ENCODE data around the gene C3orf18. TPM values are rescaled to one million over a fixed set of nuclear protein-coding genes. Genes with fewer than 3 reads are reported as not detected.

C3orf18 gene
- total RNA-seq, 1 experiment from 2014 or later = 10.1 TPM

DNA sequence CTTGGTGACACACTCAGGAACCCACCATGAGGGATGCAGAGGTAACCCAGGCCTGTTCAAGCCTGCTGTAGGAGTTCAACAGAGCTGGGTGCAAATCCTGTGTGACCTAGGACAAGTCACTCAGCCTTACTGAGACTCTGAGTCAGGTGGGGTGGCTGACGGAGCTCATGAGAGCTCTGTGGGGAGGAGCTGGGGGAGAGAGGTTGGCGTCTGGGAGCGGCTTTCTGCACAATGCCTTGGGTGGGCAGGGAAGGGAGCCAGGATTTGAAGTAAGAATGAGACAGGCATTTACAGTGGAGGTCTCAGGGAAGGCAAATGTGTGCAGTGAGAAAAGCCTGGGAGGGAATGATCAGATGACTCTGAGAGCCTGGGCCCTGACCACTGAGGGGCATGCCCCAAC, 18.3 kb downstream of the C3orf18 start:
- no peak overlapping the region for H2AFZ ChIP-seq (ENCODE audit: low read depth, low read length, poor library complexity, severe bottlenecking)
- no TSS peak for BruUV-seq (replicated peaks)
- H3K79me2 ChIP-seq (ENCODE audit: insufficient read depth, low read length) = no peaks in the 10 kb centered on the region
- H3K9ac ChIP-seq (ENCODE audit: low read length) = no peak overlapping the region
- H3K9me3 ChIP-seq (ENCODE audit: control insufficient read depth in 1 of 2, insufficient read depth in 1 of 2, low read depth in 1 of 2, low read length in 2 of 2) = no peaks in the 10 kb centered on the region
- intact Hi-C loops (cut with micrococcal nuclease) = no loop called here
- no peaks in the 10 kb centered on the region for H4K20me1 ChIP-seq (ENCODE audit: insufficient read depth)
- no peak overlapping the region for H3K4me2 ChIP-seq (ENCODE audit: low read length)
- TF ChIP-seq CEBPB (IDR thresholded peaks at IDR 0.05; ENCODE audit: low read depth) = no peak
- no peak for TF ChIP-seq EZH2phosphoT487 (IDR thresholded peaks at IDR 0.05; ENCODE audit: borderline replicate concordance)
- TF ChIP-seq JUND (IDR thresholded peaks at IDR 0.05) = no peak
- TF ChIP-seq ATF3 (IDR thresholded peaks at IDR 0.05) = no peak
- TF ChIP-seq EGR1 (IDR thresholded peaks at IDR 0.05; ENCODE audit: low read depth) = no peak
- TF ChIP-seq SP1 (IDR thresholded peaks at IDR 0.05; ENCODE audit: low read depth) = no peak
- no peak for TF ChIP-seq TCF7L2 (IDR thresholded peaks at IDR 0.05; ENCODE audit: borderline replicate concordance, extremely low read depth, insufficient read depth, insufficient read length)
- TF ChIP-seq CBX3 (IDR thresholded peaks at IDR 0.05; ENCODE audit: low read depth) = no peak
- TF ChIP-seq ZFX (IDR thresholded peaks at IDR 0.05) = no peak
- TF ChIP-seq YY1 (IDR thresholded peaks at IDR 0.05; ENCODE audit: extremely low read depth, insufficient replicate concordance, low read depth, low read length) = no peak
- TF ChIP-seq CTCF (IDR thresholded peaks at IDR 0.05 in 2 of 3, conservative IDR thresholded peaks at IDR 0.05 in 1 of 3; ENCODE audit: borderline replicate concordance in 1 of 3, insufficient read depth in 1 of 3, low read depth in 2 of 3, low read length in 2 of 3) = no peak
- no peaks in the 10 kb centered on the region for H3K36me3 ChIP-seq (ENCODE audit: control insufficient read depth in 1 of 2, insufficient read depth in 2 of 2, low read length in 2 of 2)
- H3K4me1 ChIP-seq (ENCODE audit: control insufficient read depth in 1 of 2, insufficient read depth in 2 of 2, low read length in 2 of 2) = peaks cover 12 to 17% of the 10 kb centered on the region in 2 experiments
- ChIA-PET RAD21 (ENCODE audit: low non-redundant PET in 1 of 2, low total read pairs in 2 of 2, uncharacterized antibody in 2 of 2, unreplicated experiment in 2 of 2) (no interaction called here), POLR2A (no interaction called here), CTCF (interaction anchor here (1.9 kb wide), 1 partner anchor 112 kb away, joined by 6 read pairs; no protein-coding TSS in a partner anchor)
- no peak overlapping the region for H3K27ac ChIP-seq (ENCODE audit: low read depth, low read length)
- H3K4me3 ChIP-seq (replicated peaks in 1 of 2; ENCODE audit: low read depth in 1 of 2, low read length in 2 of 2) = no peak overlapping the region
- ATAC-seq (no peak), DNase-seq (ENCODE audit: low read depth, low spot score) (no peak)
- no peaks in the 10 kb centered on the region for H3K9me2 ChIP-seq (ENCODE audit: insufficient read depth)
- H3K27me3 ChIP-seq (ENCODE audit: insufficient read depth, low read length) = no peaks in the 10 kb centered on the region
